Measurements from ENCODE around the gene SLX4IP.

SLX4IP gene

GRCh38 chr20:10467681-10468339 is 32.7 kb downstream of the SLX4IP start:
- no peak for DNase-seq

DNA sequence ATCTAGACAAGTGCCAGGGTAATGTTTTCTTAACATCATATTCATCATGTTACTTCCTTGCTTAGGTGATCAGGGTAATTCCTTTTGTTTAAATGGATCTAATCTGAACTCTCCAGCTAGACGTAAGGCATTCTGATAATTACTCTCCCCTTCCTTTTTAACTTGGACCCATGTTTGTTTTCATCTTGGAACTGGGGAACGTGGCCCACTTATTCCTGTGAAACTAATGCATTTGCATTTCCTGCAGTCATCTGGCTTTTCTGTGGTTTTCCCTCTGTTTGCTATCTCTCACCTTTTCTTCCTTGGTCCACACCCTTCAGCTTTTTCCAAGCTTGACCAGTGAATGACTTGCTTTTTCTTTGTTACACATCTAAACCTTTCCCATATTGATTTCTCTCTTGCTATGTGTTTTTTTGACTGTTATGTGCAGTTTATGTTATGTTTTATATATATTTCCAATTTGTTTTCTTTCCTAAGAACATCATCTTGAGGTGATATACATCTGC is 33.3 kb downstream of the SLX4IP start:
- DNase-seq, result no peak

GRCh38 chr20:10469056-10469455 is 34.0 kb downstream of the SLX4IP start:
- DNase-seq, result no peak

DNA sequence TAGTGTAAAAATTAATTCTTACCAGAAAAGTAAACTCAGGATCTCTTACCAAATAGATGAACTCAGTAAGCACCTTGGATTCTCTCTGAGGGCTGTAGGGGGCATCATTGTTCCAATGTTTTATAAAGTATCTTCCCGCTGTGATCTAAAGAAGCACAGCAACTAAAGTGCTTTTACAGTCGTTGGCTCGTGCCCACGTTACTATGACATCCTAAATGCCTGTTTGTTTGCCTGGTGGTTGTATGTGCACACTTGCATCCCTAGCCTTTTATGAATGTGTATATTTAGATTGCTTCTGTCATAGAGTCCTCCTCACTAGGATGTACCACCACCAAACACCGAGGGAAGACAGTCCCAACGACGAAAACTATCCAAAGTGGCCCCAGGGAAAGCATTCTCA is 34.5 kb downstream of the SLX4IP start:
- peak; percentile 52 for DNase-seq

GRCh38 chr20:10470276-10470675 is 35.2 kb downstream of the SLX4IP start:
- DNase-seq, result no peak

DNA sequence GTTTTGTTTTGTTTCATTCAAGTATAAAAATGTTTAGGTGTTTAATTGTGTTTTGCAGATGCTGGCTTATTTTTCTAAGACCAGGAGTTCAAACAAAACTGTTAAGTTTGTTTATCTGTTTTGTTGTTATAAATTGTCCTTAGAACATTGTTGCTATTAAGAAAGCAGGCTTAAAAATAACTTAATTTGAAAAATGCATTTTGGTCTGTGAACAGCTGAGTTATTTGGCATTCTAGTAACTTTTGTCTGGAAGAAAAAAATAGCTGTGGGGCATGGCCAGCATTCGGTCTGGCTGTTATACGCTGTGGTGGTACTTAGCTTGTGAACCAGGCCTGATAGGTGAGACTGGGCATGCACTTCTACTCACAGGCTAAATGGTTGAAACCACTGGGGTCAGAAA is 37.8 kb downstream of the SLX4IP start:
- no peak for DNase-seq

GRCh38 chr20:10474606-10475184 is 39.6 kb downstream of the SLX4IP start:
- no peak for DNase-seq

DNA sequence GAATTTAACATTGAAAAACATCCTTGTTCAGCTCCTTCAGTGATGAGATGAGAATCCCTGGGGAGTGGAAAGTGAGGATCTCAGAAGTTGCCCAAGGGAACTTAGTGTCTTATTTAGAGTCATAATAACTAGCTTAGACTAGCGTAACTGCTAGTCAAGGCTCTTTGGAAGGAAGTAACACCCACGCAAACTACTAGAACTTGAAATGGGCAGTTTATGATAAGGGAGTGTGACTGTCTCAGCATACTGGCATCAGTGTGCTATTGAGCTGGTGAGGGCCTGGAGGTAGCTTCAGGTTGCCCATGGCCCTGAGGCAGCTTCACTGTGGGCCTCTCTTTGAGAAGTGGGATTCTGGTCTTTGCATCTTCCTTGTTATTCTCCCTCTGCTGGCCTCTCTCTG is 40.1 kb downstream of the SLX4IP start:
- no peak for DNase-seq

DNA sequence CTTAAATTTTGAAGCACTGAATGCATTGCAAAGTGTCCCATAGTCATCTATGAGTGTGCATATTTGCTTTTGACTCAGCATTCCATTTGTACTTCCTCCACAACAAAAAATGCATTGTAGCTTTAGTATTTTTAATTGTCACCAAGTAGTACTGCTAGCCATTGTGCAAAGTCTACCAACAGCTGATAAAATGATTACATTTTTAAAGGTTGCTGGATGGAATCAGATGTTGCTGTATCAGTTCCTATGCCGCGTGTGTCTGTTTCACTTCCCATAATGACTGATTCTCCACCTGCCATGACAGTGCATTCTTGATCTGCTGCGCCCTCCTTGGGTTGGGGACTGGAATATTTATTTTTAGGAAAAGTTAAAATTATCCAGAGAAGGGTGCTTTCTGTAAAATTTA is 41.2 kb downstream of the SLX4IP start:
- DNase-seq, result peak; percentile 12

- no peak for DNase-seq
These were observed 43.1 kb downstream of the SLX4IP start for GRCh38 chr20:10478205-10478604.

DNA sequence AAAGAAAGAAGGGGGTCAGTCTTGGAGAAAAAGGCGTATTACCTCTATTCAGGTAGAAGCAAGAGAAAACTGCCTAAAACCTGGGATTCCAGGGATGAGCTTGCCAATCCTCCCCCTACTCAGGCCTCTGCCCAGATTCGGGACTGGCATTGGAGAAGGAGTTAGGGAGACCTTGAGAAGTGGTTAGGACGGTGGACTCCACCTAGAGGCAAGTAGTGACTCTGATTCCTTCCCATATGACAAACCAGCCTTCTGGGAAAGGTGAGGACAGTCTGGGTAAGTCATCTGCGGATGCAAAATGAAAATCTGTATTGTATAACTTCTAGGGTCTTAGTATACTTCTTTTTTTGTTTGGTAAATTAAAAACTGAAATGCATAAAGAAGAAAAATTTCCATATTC is 43.8 kb downstream of the SLX4IP start:
- DNase-seq, result no peak

DNA sequence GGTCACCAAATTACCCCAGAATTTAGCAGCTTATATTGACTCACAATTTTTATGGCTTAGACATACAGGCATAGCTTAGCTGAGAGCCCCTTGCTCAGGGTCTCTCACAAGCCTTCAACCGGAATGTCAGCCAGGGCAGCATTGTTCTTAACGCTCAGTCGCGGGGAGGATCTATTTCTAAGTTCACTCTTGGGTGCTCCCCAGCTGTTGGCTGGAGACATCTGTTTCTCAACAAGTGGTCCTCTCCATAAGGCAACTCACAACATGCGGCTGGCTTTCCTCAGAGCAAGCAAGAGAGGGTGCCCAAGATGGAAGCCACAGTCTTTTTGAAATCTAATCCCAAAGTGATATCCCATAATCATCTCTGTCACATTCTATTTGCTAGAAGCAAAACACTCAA is 46.6 kb downstream of the SLX4IP start:
- DNase-seq, result no peak

- DNase-seq, result no peak
These were observed 48.6 kb downstream of the SLX4IP start for GRCh38 chr20:10483691-10484090.

GRCh38 chr20:10487142-10488136 is 52.3 kb downstream of the SLX4IP start:
- DNase-seq, result no peak

DNA sequence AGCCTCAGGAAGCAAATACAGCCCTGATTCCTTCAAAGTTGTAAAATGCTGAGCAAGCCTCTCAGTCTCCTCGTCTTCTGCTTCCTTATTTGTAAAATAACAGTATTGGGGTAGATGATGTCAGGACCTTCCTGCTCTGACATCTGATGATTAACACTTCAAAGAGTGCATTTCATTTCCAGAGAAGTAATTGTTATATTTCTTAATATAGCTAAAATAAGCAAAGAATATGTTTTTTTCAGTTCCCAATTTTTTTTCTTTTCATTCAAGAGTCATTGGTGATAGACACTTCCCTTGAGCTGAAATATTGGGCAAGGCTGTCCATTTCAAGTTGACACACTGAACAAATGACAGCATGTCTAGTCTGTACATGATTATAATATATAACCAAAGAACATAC is 53.4 kb downstream of the SLX4IP start:
- DNase-seq, result no peak

DNA sequence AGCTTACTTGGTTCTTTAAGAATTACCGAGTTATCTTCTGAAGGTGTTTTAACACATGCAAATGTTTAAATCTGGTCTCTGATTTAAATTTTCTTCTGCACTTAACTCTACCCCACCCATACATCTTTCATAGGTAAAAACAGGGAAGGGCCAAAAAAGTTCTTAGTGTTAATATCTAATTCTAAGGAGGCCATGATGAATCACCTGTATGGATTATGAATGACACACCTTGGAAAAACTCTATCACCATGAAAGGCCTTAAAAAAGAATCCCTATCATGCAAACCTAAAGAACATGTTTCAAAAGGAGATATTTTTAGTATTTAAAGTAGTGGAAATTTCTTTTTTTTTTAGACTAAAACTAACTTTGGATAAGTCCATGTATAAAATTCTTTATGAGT is 54.7 kb downstream of the SLX4IP start:
- no peak for DNase-seq

GRCh38 chr20:10490257-10490656 is 55.2 kb downstream of the SLX4IP start:
- no peak for DNase-seq

GRCh38 chr20:10490706-10491105 is 55.6 kb downstream of the SLX4IP start:
- no peak for DNase-seq

- no peak for DNase-seq
These were observed 57.0 kb downstream of the SLX4IP start for GRCh38 chr20:10492065-10492464.

DNA sequence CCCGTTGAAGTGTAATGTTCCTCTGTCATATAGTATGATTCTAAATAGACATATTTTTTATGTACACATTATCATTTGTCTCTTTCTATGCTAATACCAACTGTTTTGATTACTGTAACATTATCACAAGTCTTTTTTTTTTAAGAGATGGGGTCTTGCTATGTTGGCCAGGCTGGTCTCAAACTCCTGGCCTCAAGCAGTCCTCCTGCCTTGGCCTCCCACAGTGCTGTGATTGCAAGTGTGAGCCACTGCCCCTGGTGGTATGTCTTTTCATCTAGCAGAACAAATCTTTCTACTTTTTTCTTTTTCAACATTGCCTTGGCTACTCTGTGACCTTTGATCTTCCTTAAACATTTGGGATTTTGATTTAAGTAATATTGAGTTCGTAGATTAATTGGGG is 57.7 kb downstream of the SLX4IP start:
- DNase-seq, result no peak

DNA sequence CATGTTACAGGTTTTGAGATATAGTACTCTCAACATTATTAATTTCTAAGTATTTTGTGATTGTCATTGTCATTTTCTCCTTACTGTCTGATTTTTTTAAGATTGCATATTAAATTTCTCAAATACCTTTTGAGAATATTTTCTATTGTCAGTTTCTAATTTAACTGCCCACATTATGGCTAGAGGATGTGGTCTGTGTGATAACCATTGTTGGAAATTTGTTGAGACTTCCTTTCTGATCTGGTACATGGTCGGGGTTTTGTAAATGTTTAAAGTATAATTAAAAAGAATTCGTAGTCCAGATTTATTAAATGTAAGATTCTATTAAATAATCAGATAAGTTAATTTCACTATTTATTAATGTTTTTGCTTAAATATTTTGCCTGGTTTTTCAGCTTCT is 60.1 kb downstream of the SLX4IP start:
- DNase-seq, result no peak

DNA sequence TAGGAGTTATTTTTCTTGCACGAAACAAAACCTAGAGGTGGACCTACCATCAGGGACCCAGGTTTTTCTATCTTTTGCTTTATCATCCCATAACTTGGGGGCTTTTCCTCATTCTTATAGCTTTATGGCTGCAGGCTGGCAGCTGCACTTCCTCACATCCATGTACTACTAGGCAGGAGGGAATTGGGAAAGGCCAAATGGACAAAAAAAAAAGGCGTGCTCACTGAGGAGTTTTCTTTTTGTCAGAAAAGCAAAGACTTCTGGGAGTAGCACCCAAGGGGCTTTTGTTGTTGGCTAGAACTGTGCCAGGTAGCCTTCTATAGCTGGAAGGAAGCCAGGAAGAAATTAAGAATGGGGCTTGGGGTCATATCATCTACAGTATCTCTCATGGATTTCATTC is 61.4 kb downstream of the SLX4IP start:
- no peak for DNase-seq

DNA sequence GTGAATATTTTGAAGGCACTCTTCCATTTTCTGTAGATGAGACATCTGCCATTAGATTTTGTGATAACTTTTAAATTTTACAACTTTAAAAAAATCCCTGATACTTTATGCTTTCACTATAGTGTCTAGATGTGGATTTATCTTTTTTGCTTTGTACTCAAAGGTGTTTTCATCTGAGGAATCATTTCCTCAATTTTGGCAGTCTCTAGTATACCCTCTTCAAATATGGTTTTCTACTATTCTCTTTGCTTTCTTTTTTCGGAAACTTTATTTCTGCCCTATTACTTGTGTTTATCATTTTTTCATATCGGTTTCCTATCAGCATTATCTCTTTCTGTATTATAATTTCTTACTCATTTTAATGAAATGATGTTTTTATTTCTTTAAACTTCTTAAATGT is 62.2 kb downstream of the SLX4IP start:
- DNase-seq, result no peak

DNA sequence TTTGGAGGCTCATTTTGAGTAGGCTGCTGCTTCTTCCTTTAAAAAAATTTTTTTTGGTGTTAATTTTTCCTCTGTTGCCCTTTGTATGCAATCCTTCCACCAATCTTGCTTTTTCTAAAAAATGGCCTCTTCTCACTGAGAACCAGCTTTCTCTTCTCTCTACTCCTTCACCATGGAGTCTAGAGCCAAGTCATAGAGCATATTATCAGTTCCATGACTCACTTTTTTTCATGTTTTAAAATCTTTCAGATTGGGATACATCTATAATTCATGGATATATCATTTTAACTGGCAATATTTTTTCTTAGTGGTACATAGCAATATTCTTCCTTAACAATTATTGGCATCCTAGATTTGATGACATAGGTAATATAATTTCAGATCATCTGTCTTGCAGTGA is 62.7 kb downstream of the SLX4IP start:
- DNase-seq, result no peak
